Heart left ventricle (tissue), 16 donors: Measurements from ENCODE around the gene OPRL1. TPM values are rescaled to one million over a fixed set of nuclear protein-coding genes. Genes with fewer than 3 reads are reported as not detected.

Source experiments
- ATAC-seq, 4 donors: fragments of 200-7000 bp; cut with Tn5 transposase; one replicate each; pipeline ENCODE4 v1.9.1; 2020 to 2022; ENCODE audit warnings: moderate library complexity in 4 of 4, mild to moderate bottlenecking in 3 of 4, moderate number of reproducible peaks in 1 of 4
- DNase-seq, 5 donors: peaks; one replicate each; pipeline ENCODE4 v3.0.0-alpha.2; 2020
- H3K27ac ChIP-seq, 12 donors: fragments of 200-600 bp; sonication (generic) in 4 of 12; one replicate each; pipeline versions ENCODE4 v1.5.0 to v1.8.0; 2016 to 2022; ENCODE audit warnings: mild to moderate bottlenecking in 2 of 12
- H3K27me3 ChIP-seq, 9 donors: fragments of 200-600 bp; sonication (generic) in 2 of 9; one replicate each; pipeline versions ENCODE4 v1.5.1 to v1.8.0; 2016 to 2022; ENCODE audit warnings: mild to moderate bottlenecking in 3 of 9
- H3K36me3 ChIP-seq, 9 donors: fragments of 200-600 bp; sonication (generic) in 2 of 9; one replicate each; pipeline versions ENCODE4 v1.5.0 to v1.8.0; 2018 to 2022; ENCODE audit warnings: mild to moderate bottlenecking in 2 of 9
- H3K4me1 ChIP-seq, 12 donors: fragments of 200-600 bp; sonication (generic) in 4 of 12; one replicate each; pipeline versions ENCODE4 v1.5.0 to v1.8.0; 2016 to 2022; ENCODE audit warnings: mild to moderate bottlenecking in 3 of 12
- H3K4me3 ChIP-seq, 12 donors: fragments of 200-600 bp; sonication (generic) in 4 of 12; one replicate each; pipeline versions ENCODE4 v1.5.0 to v1.8.0; 2017 to 2022; ENCODE audit warnings: mild to moderate bottlenecking in 9 of 12, moderate library complexity in 4 of 12
- H3K9me3 ChIP-seq, 12 donors: fragments of 200-600 bp; sonication (generic) in 4 of 12; one replicate each; pipeline versions ENCODE4 v1.5.0 to v1.8.0; 2016 to 2022; ENCODE audit warnings: mild to moderate bottlenecking in 1 of 12
- CTCF ChIP-seq, 12 donors: fragments of 200-600 bp; sonication (generic) in 4 of 12; IDR thresholded peaks; one replicate each; pipeline versions ENCODE4 v1.5.0 to v1.8.0; 2018 to 2022; ENCODE audit warnings: antibody characterized with exemption in 12 of 12, mild to moderate bottlenecking in 5 of 12
- POLR2A ChIP-seq, 2 donors: fragments of 450-650 bp; IDR thresholded peaks; one replicate each; pipeline ENCODE4 v1.6.1; 2017; ENCODE audit warnings: antibody characterized with exemption in 2 of 2, mild to moderate bottlenecking in 2 of 2, moderate library complexity in 2 of 2
- WGBS, 4 donors: extraction: QIAGEN DNeasy Blood & Tissue Kit in 2 of 4; methylation state at CpG; one replicate each; pipeline versions ENCODE4 v1.1.5 to v1.1.7; 2013 to 2018; 5-methylcytosine and 5-hydroxymethylcytosine counted together
- intact Hi-C, 10 donors: fragments of 100-400 bp; cut with DNase I; formaldehyde crosslinking; loops; one replicate each; pipeline versions ENCODE4 v1.11.1 to v1.14.2; 2022
- polyA plus RNA-seq, 2 donors: library from polyadenylated mRNA; stranded (reverse); fragments of 200-250 nt; gene quantifications; one replicate each; pipeline ENCODE4 v1.2.3, GENCODE V29; 2013
- total RNA-seq, 9 donors: library from RNA; depleted of rRNA in 2 of 9; stranded (reverse); fragments of >200 nt in 2 of 9; fragmentation: NEBNext Ultra II Directional in 3 of 9; extraction: Animal tissue kit (Norgen Biotek cat#: 25700) in 3 of 9; gene quantifications; one replicate each; pipeline versions ENCODE4 v1.1.0 to v1.2.4, GENCODE V29; 2016 to 2023
- donor health status: ischemic (EF 13 %, LVEDD 7.1; RV severe dilation, severe dysfunction).
- donor health status: healthy with polysubstance abuse.
- donor health status: DM: no; HTN: yes; CAD: no.
- donor health status: DM: no; HTN: no; CAD: no.
- donor health status: ischemic (EF 25% LVEDD 6.9; RV normal size, moderate dysfunction).
- donor health status: ischemic (EF 25% LVEDD 5.7; RV mildly dilated, moderate dysfunction).
- donor health status: healthy.
- donor health status: DM: yes; HTN: yes; CAD: no.
- donor health status: ischemic (EF 35%, LVEDD 5.7; RV mildly dilated, moderate dysfunction).
- donor health status: nonischemic (EF 11% LVEDD 7.7; RV severe dilation, severe dysfunction).
- donor health status: DM: yes; HTN: yes; CAD: no.
- donor health status: PGD.
- donor health status: ischemic (EF 29% LVEDD 5.4; RV normal size, mild dysfunction).
- donor health status: nonischemic (EF 23%, LVEDD 6.1; RV moderate dilation, normal function).

OPRL1 gene
- total and polyA plus RNA-seq, 11 donors = 0.18 to 1.9 (median 0.54) TPM

- Histone ChIP-seq H3K27me3 (no peaks in the 10 kb centered on the region), H3K27ac (peak within 1 kb of the TSS; percentile 59 to 89 (median 85)), H3K36me3 (no peaks in the 10 kb centered on the region), H3K4me1 (peaks cover 6 to 48% (median 24%) of the 10 kb centered on the region in 12 donors), H3K9me3 (no peaks in the 10 kb centered on the region), H3K4me3 (peak within 1 kb of the TSS; percentile 68 to 99 (median 92))
- DNase-seq (peak; percentile 97 to 99 (median 98)), ATAC-seq (peak; percentile 95 to 98 (median 95))
- WGBS, 4 donors = 6 to 20% (median 8%) methylated on average over 27 to 85 of the region's 85 CpGs
- intact Hi-C loops = loop anchor here in 2 of 10 donors (5.0 to 10.0 kb wide), 2 partner anchors 80 to 168 kb away; partner anchors contain the start of genes DNAJC5 (in 1 of the 2) and PRPF6 (in 1 of the 2)
- TF ChIP-seq POLR2A (IDR thresholded peaks at IDR 0.05) (peak in 1 of 2 donors; percentile 90), CTCF (IDR thresholded peaks at IDR 0.05) (no peak)
Measured at GRCh38 chr20:64062596-64063388, 17.1 kb upstream of the OPRL1 start, which contains the start of gene TCEA2. Gene TCEA2 (plus strand): TSS chr20:64063198. CDS start chr20:64063313, 115 bp downstream.

GRCh38 chr20:64063389-64064144, 16.3 kb upstream of the OPRL1 start:
- H3K4me1 ChIP-seq = peaks cover 6 to 43% (median 20%) of the 10 kb centered on the region in 12 donors
- H3K27ac ChIP-seq = peak overlapping the region; percentile 59 to 89 (median 85)
- intact Hi-C loops = loop anchor here in 2 of 10 donors (5.0 to 10.0 kb wide), 2 partner anchors 81 to 169 kb away; partner anchors contain the start of genes DNAJC5 (in 1 of the 2) and PRPF6 (in 1 of the 2)
- H3K27me3 ChIP-seq = no peaks in the 10 kb centered on the region
- TF ChIP-seq CTCF (IDR thresholded peaks at IDR 0.05) = no peak
- no peak for TF ChIP-seq POLR2A (IDR thresholded peaks at IDR 0.05)
- no peaks in the 10 kb centered on the region for H3K36me3 ChIP-seq
- peak in 3 of 4 donors; percentile 4 to 35 (median 25) for ATAC-seq
- DNase-seq = peak in 2 of 5 donors; percentile 50 to 73
- H3K9me3 ChIP-seq = no peaks in the 10 kb centered on the region
- WGBS, 4 donors = 2 to 4% (median 2%) methylated on average over 32 to 51 of the region's 51 CpGs
- H3K4me3 ChIP-seq = peak overlapping the region; percentile 68 to 99 (median 92)

- no peak for TF ChIP-seq CTCF (IDR thresholded peaks at IDR 0.05)
- TF ChIP-seq POLR2A (IDR thresholded peaks at IDR 0.05) = no peak
- DNase-seq = no peak
- 26 to 40% (median 30%) methylated on average over 11 to 12 of the region's 12 CpGs for WGBS, 4 donors
- peak overlapping the region in 10 of 12 donors; percentile 83 to 99 (median 92) for H3K4me3 ChIP-seq
- H3K27me3 ChIP-seq = no peaks in the 10 kb centered on the region
- H3K27ac ChIP-seq = peak overlapping the region in 10 of 12 donors; percentile 75 to 89 (median 86)
- peak in 1 of 4 donors; percentile 3 for ATAC-seq
- H3K36me3 ChIP-seq = no peaks in the 10 kb centered on the region
- no peaks in the 10 kb centered on the region for H3K9me3 ChIP-seq
- peaks cover 6 to 43% (median 20%) of the 10 kb centered on the region in 12 donors for H3K4me1 ChIP-seq
- intact Hi-C loops = loop anchor here in 2 of 10 donors (5.0 to 10.0 kb wide), 2 partner anchors 82 to 169 kb away; partner anchors contain the start of genes DNAJC5 (in 1 of the 2) and PRPF6 (in 1 of the 2)
Measured at GRCh38 chr20:64064145-64064698, 15.7 kb upstream of the OPRL1 start.
